GM12874 (cell line): ENCODE results near the gene GALNTL6.

ENCODE experiments used
- CTCF ChIP-seq: IDR thresholded peaks from 2 replicates; pipeline ENCODE4 v1.5.1; 2011; ENCODE audit warnings: low read depth, mild to moderate bottlenecking, control low read depth, low read length, moderate library complexity; ENCODE audit not compliant: insufficient read depth

The GALNTL6 gene

GRCh38 chr4:172486531-172486930 is 673.3 kb downstream of the GALNTL6 start:
- TF ChIP-seq CTCF, result no peak

GRCh38 chr4:172489861-172490260 is 676.7 kb downstream of the GALNTL6 start:
- no peak for TF ChIP-seq CTCF

- TF ChIP-seq CTCF, result no peak
Observed at GRCh38 chr4:172495769-172496168, 682.6 kb downstream of the GALNTL6 start.

- no peak for TF ChIP-seq CTCF
Observed at GRCh38 chr4:172497321-172497720, 684.1 kb downstream of the GALNTL6 start.

GRCh38 chr4:172514011-172514410 is 700.8 kb downstream of the GALNTL6 start:
- no peak for TF ChIP-seq CTCF

- TF ChIP-seq CTCF, result no peak
Observed at GRCh38 chr4:172514801-172515200, 701.6 kb downstream of the GALNTL6 start.

GRCh38 chr4:172515266-172515879 is 702.2 kb downstream of the GALNTL6 start:
- no peak for TF ChIP-seq CTCF
